Endometrial microvascular endothelial cells (primary cell): ENCODE data around the gene TPGS2. TPM values are rescaled to one million over a fixed set of nuclear protein-coding genes. Genes with fewer than 3 reads are reported as not detected.
"Not testable (repeated sequence)": the region's sequence is repeated elsewhere in the genome, so short reads cannot be mapped to it uniquely, and the experiment has no call there.

Source experiments
- in situ Hi-C: cut with HindIII; loops from 2 replicates; pipeline ENCODE4 v1.10.0; 2017; ENCODE audit warnings: low sequenced_read_pairs, low pct_unique_long_range_greater_than_20kb; ENCODE audit errors: inconsistent ontology term
- total RNA-seq: library from RNA; depleted of rRNA; stranded (reverse); fragments of >200 nt; gene quantifications from one replicate; pipeline ENCODE4 v1.2.3, GENCODE V29; 2015; ENCODE audit errors: inconsistent ontology term

The TPGS2 gene
- 218 TPM for total RNA-seq

GRCh38 chr18:36828630-36829361 is at the start of gene TPGS2, which contains the start of gene KIAA1328:
TSS of gene TPGS2 (minus strand) at chr18:36829002. CDS start at chr18:36828767, 235 bp downstream.
TSS of gene KIAA1328 (plus strand) at chr18:36829127. CDS start at chr18:36829139, 12 bp downstream.
- in situ Hi-C loops = no loop called here

- in situ Hi-C loops = not testable (repeated sequence)
These were observed 45.0 kb upstream of the TPGS2 start for GRCh38 chr18:36873826-36874225.

- in situ Hi-C loops = no loop called here
These were observed 43.5 kb upstream of the TPGS2 start for GRCh38 chr18:36872329-36872728.

GRCh38 chr18:36871801-36872200 is 43.0 kb upstream of the TPGS2 start:
- in situ Hi-C loops = no loop called here

- in situ Hi-C loops = no loop called here
These were observed 38.3 kb upstream of the TPGS2 start for GRCh38 chr18:36867056-36867455.

- in situ Hi-C loops = no loop called here
These were observed 33.4 kb upstream of the TPGS2 start for GRCh38 chr18:36862182-36862581.

GRCh38 chr18:36856815-36857214 is 28.0 kb upstream of the TPGS2 start:
- in situ Hi-C loops = no loop called here

GRCh38 chr18:36851202-36851590 is 22.4 kb upstream of the TPGS2 start:
- in situ Hi-C loops = no loop called here

- in situ Hi-C loops = no loop called here
These were observed 21.9 kb upstream of the TPGS2 start for GRCh38 chr18:36850527-36851201.

- in situ Hi-C loops = no loop called here
These were observed 20.6 kb upstream of the TPGS2 start for GRCh38 chr18:36849288-36850006.

- in situ Hi-C loops = no loop called here
These were observed 19.8 kb upstream of the TPGS2 start for GRCh38 chr18:36848609-36849008.

- in situ Hi-C loops = no loop called here
These were observed 15.0 kb upstream of the TPGS2 start for GRCh38 chr18:36843784-36844183.

- in situ Hi-C loops = no loop called here
These were observed 14.4 kb upstream of the TPGS2 start for GRCh38 chr18:36843199-36843598.

- in situ Hi-C loops = no loop called here
These were observed 11.0 kb upstream of the TPGS2 start for GRCh38 chr18:36839835-36840234.

GRCh38 chr18:36835927-36836326 is 7.1 kb upstream of the TPGS2 start:
- in situ Hi-C loops = no loop called here

- in situ Hi-C loops = no loop called here
These were observed 4.3 kb upstream of the TPGS2 start for GRCh38 chr18:36833120-36833519.

GRCh38 chr18:36831139-36831538 is 2.3 kb upstream of the TPGS2 start:
- in situ Hi-C loops = no loop called here

GRCh38 chr18:36830158-36830495 is 1.3 kb upstream of the TPGS2 start:
- in situ Hi-C loops = no loop called here

GRCh38 chr18:36829362-36830157 is 758 bp upstream of the TPGS2 start:
- in situ Hi-C loops = no loop called here
